Mesothelial cell of epicardium (in vitro differentiated cells): ENCODE measurements around the gene TIE1. TPM values are rescaled to one million over a fixed set of nuclear protein-coding genes. Genes with fewer than 3 reads are reported as not detected.
A peak's percentile ranks its signal among the peaks of the same experiment; 100 is the strongest.

Source experiments
- DNase-seq, 2 experiments: peaks; one replicate each; pipeline ENCODE4 v3.0.0; 2021; ENCODE audit warnings: low spot score in 2 of 2; ENCODE audit not compliant: unreplicated experiment in 2 of 2
- H3K27ac Mint-ChIP-seq: 2 replicates; pipeline ENCODE4 v1.8.0; 2021; ENCODE audit warnings: mixed read lengths
- H3K27me3 Mint-ChIP-seq: 2 replicates; pipeline ENCODE4 v1.8.0; 2021; ENCODE audit warnings: low read depth, mixed read lengths
- H3K36me3 Mint-ChIP-seq: 2 replicates; pipeline ENCODE4 v1.8.0; 2021; ENCODE audit warnings: mixed read lengths
- H3K4me1 Mint-ChIP-seq: 2 replicates; pipeline ENCODE4 v1.8.0; 2021; ENCODE audit warnings: mixed read lengths
- H3K4me3 Mint-ChIP-seq: 2 replicates; pipeline ENCODE4 v1.8.0; 2021; ENCODE audit warnings: mild to moderate bottlenecking, moderate library complexity, mixed read lengths
- H3K9me3 Mint-ChIP-seq: 2 replicates; pipeline ENCODE4 v1.8.0; 2021; ENCODE audit warnings: mixed read lengths
- total RNA-seq: library from RNA; stranded (reverse); gene quantifications from 3 replicates; pipeline ENCODE4 v1.2.1, GENCODE V29; 2021
- TF ChIP-seq, protein P1 (sequence below): fragments of 200-600 bp; sonication (generic); IDR thresholded peaks from one replicate; pipeline ENCODE4 v1.5.0; 2021; ENCODE audit warnings: antibody characterized with exemption; ENCODE audit not compliant: unreplicated experiment

TIE1 gene
- total RNA-seq, 1 donor from 2014 or later = 1.3 TPM

- peaks cover 19% of the 10 kb centered on the region for H3K4me1 Mint-ChIP-seq
- peak overlapping the region; percentile 77 for H3K4me3 Mint-ChIP-seq
- H3K9me3 Mint-ChIP-seq = no peaks in the 10 kb centered on the region
- H3K27ac Mint-ChIP-seq = peak overlapping the region; percentile 58
- TF ChIP-seq, protein P1, sequence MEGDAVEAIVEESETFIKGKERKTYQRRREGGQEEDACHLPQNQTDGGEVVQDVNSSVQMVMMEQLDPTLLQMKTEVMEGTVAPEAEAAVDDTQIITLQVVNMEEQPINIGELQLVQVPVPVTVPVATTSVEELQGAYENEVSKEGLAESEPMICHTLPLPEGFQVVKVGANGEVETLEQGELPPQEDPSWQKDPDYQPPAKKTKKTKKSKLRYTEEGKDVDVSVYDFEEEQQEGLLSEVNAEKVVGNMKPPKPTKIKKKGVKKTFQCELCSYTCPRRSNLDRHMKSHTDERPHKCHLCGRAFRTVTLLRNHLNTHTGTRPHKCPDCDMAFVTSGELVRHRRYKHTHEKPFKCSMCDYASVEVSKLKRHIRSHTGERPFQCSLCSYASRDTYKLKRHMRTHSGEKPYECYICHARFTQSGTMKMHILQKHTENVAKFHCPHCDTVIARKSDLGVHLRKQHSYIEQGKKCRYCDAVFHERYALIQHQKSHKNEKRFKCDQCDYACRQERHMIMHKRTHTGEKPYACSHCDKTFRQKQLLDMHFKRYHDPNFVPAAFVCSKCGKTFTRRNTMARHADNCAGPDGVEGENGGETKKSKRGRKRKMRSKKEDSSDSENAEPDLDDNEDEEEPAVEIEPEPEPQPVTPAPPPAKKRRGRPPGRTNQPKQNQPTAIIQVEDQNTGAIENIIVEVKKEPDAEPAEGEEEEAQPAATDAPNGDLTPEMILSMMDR = no peak
- peaks cover 5% of the 10 kb centered on the region for H3K27me3 Mint-ChIP-seq
- no peak for DNase-seq
- H3K36me3 Mint-ChIP-seq = no peaks in the 10 kb centered on the region
Measured at GRCh38 chr1:43286115-43286514, 14.7 kb upstream of the TIE1 start.

GRCh38 chr1:43286533-43286932, 14.2 kb upstream of the TIE1 start:
- Mint-ChIP-seq H3K4me1 (peaks cover 19% of the 10 kb centered on the region), H3K27me3 (peaks cover 5% of the 10 kb centered on the region), H3K4me3 (peak overlapping the region; percentile 77), H3K9me3 (no peaks in the 10 kb centered on the region), H3K36me3 (no peaks in the 10 kb centered on the region), H3K27ac (no peak overlapping the region)
- DNase-seq = no peak
- TF ChIP-seq, protein P1 = no peak

DNA sequence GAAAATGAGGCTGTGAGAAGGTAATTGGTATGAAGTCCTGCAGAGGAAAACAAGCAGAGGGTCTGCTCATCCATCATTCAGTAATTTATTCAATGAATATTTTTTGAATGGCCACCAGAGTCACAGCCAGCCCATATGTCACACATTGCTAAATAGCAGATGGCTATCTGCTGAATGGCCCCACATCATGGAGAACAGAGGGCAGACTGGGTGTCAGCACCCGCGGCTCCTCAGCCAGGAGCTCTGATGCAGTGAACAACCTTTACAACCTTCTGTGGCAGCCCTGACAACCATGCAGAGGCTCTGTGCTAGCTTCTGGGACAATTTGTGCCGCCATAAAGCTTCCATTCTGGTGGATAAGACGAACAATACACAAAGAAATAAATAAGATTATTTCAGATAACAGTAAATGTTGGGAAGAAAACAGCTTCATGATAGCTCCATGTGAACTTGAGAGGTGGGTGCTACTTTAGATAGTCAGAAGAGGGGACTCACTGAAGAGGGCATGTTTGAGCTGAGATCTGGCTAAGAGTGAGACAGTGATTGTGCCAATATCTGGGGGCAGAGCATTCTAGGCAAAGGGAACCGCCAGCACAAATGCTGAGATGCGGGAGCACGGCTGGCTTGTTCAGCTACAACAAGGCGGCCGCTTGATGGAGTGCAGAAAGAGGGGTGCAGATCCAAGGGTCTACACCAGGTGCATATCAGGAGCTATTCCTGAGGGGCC, 12.6 kb upstream of the TIE1 start:
- Mint-ChIP-seq H3K36me3 (no peaks in the 10 kb centered on the region), H3K4me1 (peaks cover 19% of the 10 kb centered on the region), H3K9me3 (no peaks in the 10 kb centered on the region), H3K27me3 (peaks cover 5% of the 10 kb centered on the region), H3K27ac (no peak overlapping the region), H3K4me3 (no peak overlapping the region)
- TF ChIP-seq, protein P1 = no peak
- no peak for DNase-seq

- Mint-ChIP-seq H3K4me3 (no peak overlapping the region), H3K36me3 (no peaks in the 10 kb centered on the region), H3K4me1 (peaks cover 19% of the 10 kb centered on the region), H3K9me3 (no peaks in the 10 kb centered on the region), H3K27me3 (peaks cover 5% of the 10 kb centered on the region), H3K27ac (no peak overlapping the region)
- no peak for DNase-seq
- TF ChIP-seq, protein P1 = no peak
Measured at GRCh38 chr1:43288785-43289706, 11.7 kb upstream of the TIE1 start.

DNA sequence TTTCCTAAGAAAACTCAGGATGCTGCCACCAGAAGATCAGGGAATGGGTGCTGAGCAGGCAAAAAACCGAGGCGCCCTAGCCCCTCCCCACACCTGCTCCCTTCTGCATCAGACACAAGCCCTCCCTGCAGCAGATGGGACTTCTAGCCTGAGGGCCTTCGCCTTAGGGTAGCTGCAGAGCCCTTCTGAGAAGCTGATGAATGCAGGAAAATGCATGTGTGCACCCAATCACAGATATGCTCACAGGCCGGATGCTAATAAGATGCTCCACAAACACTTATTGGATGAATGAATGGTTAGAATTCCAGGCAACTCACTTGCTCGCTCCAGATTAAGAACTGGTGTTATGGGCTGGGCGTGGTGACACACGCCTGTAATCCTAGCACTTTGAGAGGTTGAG, 8.6 kb upstream of the TIE1 start:
- Mint-ChIP-seq H3K4me1 (peaks cover 13% of the 10 kb centered on the region), H3K36me3 (no peaks in the 10 kb centered on the region), H3K27me3 (peaks cover 2% of the 10 kb centered on the region), H3K4me3 (no peak overlapping the region), H3K9me3 (no peaks in the 10 kb centered on the region), H3K27ac (no peak overlapping the region)
- TF ChIP-seq, protein P1 = no peak
- no peak for DNase-seq
